Raji (cell line): Measurements from ENCODE around the gene LAMTOR4.

Experiments
- POLR2A ChIP-seq: IDR thresholded peaks from 2 replicates; pipeline ENCODE4 v1.6.1; 2011; ENCODE audit warnings: low read depth, low read length, control low read depth; ENCODE audit not compliant: insufficient read depth

The LAMTOR4 gene

DNA sequence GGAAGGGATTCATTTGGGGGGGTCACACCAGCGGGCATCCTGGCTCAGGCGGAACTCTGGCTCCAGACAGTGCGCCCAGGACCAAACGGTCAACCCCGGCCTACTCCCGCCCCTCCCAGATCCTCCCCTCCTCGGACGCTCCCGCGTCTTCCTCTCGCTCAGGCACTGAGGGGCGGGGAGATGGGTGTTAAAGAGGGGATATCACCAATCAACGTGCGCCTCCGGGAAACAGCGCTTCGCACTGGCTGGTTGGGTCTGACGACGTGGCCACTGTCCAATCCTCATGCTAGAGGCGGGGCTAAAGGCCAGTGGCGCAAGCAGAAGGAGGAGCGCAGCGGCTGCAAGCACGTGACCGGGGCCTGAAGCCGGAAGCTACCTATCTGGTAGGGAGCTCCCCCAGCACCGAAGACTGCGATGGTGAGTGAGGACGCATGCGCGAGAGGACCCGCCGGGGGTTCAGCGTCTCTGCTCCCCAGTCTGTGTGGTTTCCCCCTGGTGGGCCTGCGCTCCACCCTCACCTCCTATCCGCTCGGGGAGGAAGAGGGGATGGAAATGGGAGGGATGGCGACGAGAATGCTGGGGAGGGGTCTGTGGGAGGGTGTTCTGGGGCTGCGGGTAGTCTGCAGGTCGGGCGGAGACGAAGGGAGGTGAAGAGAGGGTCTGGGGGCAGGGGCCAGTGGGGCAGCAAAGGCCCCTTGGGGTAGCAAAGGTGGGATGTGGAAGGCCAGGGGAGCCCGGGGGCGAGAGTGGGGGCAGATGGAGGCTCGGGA lies at the start of gene LAMTOR4:
TSS of gene LAMTOR4 (plus strand) at position 360 of the 770 bp plus-strand sequence. CDS start at position 415, 55 bp downstream.
- peak; percentile 93 for TF ChIP-seq POLR2A

- no peak for TF ChIP-seq POLR2A
Observed at GRCh38 chr7:100099452-100099851, 49.3 kb upstream of the LAMTOR4 start.

DNA sequence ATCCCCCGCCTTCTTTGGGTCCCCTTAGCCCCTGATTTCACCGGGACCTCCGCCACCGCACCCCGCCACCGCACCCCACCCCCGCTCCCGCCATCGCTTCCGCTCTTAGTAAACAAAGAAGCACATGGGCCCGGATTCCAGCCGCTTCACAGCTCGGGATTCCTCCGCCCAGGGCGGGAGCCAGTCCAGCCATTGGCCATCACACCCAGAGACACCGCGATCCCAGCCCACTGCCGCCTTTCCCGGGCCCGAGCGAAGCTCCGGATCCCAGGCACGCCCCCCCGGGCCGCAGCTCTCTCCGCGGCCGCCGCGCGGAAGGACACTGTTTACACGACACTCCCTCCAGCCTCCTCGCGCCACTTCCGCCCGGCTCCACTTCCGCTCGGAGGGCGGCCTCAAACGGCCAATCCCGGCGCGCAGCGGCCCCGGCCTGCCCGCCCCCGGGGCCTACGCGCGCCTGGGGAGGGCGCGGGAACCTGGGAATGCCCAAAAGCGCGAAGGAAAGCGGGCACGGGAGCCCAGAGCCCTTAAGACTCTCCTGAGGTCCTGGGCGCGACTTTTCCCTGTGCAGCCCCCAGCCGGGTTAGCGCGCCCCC lies 48.2 kb upstream of the LAMTOR4 start:
- TF ChIP-seq POLR2A, result peak; percentile 40; the same call in 1 of the 2 replicates

DNA sequence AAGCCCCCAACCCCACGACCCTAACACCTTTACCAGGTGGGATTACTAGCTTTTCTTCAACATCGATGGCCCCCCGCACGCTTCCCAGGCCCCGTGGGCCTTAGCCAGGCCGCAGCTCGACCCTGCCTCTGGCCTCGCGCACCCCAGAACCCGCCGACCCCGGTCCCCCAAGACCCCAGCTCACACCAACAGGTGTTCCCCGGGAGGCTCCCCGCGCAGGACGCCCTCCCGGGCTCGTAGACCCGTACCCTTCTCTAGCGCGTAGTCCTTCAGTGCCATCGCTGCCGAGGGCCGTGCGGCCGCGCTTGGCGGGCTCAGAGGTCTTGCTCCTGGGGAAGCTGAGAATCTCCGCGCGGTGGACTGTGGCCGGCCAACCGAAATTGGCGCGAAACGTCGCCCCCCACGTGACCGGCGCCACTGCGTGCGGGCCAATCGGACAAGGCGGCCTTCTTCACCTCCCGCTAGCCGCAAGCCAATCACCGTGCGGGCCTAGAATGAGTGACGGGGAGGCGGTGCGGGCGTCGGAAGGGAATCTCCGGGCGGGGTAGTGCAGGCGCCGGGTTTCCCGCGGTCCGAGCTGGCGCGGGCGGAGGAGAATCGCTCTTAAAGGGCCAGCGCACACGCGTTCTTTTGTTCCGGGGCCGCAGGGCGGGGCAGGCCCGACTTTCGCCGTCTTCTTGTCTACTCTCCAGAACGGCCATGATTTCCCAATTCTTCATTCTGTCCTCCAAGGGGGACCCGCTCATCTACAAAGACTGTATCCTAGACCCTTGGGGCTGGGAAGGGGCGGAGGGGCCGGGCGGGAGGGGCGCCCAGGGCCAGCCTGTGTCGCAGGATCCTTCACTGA lies 47.5 kb upstream of the LAMTOR4 start, which contains the start of the genes AP4M1 and MCM7:
TSS of gene AP4M1 (plus strand) at position 628 of the 847 bp plus-strand sequence. CDS start at position 700, 72 bp downstream.
TSS of gene MCM7 (minus strand) at position 382 of the 847 bp plus-strand sequence. CDS start at position 279, 103 bp downstream.
- TF ChIP-seq POLR2A, result peak; percentile 84

DNA sequence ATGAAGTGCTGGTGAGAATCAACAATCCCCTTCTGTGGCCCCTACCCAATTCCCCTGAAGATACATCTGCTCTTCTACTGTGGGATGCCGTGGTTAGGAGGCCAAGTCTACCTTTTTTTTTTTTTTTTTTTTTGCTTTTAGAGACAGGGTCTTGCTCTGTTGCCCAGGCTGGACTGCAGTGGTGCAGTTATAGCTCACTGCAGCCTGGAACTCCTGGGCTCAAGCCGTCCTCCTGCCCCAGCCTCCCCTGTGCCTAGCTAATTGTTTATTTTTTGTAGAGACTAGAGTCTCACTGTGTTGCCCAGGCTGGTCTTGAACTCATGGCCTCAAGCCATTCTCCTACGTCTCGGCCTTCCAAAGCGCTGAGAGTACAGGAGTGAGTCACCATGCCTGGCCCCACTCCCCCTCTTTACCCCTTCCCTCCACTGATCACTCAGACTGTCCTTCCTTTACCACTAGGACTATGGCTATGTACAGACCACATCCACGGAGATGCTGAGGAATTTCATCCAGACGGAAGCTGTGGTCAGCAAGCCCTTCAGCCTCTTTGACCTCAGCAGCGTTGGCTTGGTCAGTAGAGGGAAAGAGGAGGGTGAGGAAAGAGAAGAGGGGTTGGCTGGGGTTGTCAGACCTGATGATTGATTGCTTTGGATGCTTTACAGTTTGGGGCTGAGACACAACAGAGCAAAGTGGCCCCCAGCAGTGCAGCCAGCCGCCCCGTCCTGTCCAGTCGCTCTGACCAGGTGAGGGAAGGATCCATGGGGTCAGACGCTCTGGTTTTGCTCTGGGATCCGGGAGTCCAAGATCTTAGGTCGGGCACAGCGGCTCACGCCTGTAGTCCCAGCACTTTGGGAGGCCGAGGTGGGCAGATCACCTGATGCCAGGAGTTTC lies 45.5 kb upstream of the LAMTOR4 start:
- TF ChIP-seq POLR2A, result no peak

GRCh38 chr7:100105534-100105933 lies 43.2 kb upstream of the LAMTOR4 start:
- TF ChIP-seq POLR2A, result no peak

DNA sequence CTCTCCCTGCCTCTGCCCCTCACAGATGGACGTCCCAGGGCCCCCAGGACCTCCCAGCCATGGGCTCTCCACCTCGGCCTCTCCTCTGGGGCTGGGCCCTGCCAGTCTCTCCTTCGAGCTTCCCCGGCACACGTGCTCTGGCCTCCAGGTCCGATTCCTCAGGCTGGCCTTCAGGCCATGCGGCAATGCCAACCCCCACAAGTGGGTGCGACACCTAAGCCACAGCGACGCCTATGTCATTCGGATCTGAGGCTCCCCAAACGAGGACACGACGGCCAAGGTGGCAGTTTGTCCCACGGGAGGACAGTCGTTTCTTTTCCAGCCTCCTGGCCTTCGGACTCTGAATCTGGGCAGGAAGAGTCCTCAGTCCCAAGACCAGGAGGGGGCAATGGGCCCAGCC lies 42.1 kb upstream of the LAMTOR4 start:
- no peak for TF ChIP-seq POLR2A

DNA sequence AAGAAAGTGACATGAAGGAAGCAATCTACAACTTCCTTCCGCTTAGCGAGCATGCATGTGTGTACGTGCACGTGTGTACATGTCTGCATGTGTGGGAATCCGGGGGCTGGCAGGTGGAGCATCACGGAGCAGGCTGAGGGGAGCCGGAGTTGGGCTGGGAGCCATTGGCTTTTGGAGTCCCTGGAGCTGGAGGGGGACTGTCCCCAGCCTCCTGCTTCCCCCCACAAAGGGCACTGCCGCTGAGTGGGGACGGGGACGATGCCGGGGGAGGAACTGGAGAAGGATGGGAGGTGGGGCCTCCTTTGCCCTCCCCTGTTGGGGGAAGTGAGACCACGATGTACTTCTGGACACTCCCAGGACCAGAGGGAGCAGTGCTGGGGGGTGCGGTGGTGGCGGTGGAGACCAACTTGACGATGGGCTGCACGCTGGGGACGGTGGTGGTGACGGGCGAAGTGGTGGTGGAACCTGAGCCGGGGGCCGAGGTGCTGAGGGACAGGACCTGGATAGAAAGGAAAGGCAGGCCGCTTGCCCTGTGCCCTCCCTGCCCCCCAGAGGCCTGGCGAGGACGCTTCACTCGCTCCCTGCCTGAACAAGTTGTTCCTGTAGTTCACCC lies 41.5 kb upstream of the LAMTOR4 start:
- TF ChIP-seq POLR2A, result no peak

DNA sequence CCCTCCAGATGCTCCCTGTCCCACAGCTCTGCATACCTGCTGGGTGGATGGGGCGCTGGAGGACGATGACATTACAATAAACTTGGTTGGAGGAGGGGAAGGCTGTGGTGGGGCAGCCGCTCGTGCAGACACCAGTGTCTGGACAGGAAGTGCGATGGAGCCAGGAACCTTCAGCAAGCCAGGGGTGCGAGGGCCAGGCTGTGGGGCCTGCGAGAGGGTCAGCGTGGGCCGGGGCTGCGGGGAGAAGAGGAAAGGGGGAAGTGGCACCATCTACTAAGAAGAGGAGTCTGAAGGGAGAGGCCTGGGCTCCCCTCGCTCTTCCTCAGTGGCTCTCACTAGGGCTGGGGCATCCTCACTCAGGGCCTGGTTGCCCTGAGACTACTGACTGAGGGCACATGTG lies 40.8 kb upstream of the LAMTOR4 start:
- no peak for TF ChIP-seq POLR2A

DNA sequence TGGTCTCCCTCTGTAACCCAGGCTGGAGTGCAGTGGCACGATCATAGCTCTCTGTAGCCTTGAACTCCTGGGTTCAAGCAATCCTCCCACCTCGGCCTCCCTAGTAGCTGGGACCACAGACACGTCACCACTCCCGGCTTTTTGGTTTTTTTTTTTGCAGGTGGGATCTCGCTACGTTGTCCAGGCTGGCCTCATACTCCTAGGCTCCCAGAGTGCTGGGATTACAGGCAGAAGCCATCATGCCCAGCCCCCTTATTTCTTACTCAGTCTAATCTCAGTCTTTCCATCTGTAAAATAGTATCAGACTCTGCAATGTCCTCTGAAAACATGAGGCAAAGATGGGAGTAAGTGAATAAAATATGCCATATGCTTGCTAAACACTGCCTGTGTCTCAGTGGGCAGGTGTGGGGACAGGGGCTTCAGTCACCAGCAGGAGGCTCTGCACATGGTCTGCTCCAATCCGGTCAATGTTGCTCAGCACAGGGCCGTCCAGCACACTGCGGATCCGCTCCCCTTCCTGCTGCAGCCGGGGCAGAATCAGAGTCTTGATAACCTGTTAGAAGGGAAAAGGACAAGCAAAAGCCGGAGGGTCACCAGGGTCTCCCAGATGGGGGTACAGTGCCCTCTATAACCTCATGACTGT lies 39.1 kb upstream of the LAMTOR4 start:
- no peak for TF ChIP-seq POLR2A

- no peak for TF ChIP-seq POLR2A
Observed at GRCh38 chr7:100111156-100111555, 37.6 kb upstream of the LAMTOR4 start.

GRCh38 chr7:100111914-100112313 lies 36.8 kb upstream of the LAMTOR4 start:
- TF ChIP-seq POLR2A, result no peak

DNA sequence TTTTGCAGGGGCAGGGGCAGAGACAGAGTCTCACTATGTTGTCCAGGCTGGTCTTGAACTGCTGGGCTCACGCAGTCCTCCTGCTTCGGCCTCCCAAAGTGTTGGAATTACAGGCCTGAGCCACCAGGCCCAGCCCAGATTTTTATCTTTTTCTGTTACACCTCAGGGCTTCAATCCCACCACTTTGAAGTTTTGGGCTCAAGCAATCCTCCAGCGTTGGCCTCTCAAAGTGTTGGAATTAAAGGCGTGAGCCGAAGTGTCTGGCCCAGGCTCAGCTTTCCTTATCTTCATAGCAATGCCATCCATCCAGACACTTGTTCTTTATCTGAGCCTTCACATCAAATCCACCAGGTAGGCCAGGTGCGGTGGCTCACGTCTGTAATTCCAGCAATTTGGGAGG lies 33.7 kb upstream of the LAMTOR4 start:
- no peak for TF ChIP-seq POLR2A
